HepG2 (cell line): ENCODE results near the gene ANK3. TPM values are rescaled to one million over a fixed set of nuclear protein-coding genes. Genes with fewer than 3 reads are reported as not detected.
A peak's percentile ranks its signal among the peaks of the same experiment; 100 is the strongest.

ENCODE experiments used
- CENPT ChIP-seq: sonication (generic); formaldehyde crosslinking; IDR thresholded peaks from 2 replicates; pipeline ENCODE4 v1.8.0; 2022; ENCODE audit warnings: low read depth, mild to moderate bottlenecking, moderate library complexity, missing genetic modification reagents
- CREB1 ChIP-seq, 2 experiments: fragments of 450-650 bp in 1 of 2; IDR thresholded peaks; 2 replicates each; pipeline ENCODE4 v1.6.1; 2016 to 2017; ENCODE audit warnings: control low read depth in 1 of 2, mild to moderate bottlenecking in 1 of 2, missing compliant biosample characterization in 1 of 2, missing genetic modification characterization in 1 of 2
- CREM ChIP-seq, 2 experiments: sonication (generic) in 1 of 2; formaldehyde crosslinking in 1 of 2; IDR thresholded peaks; 2 replicates each; pipeline versions ENCODE4 v1.4.0 to v1.6.1; 2016 to 2020; ENCODE audit warnings: antibody characterized with exemption in 1 of 2, mild to moderate bottlenecking in 1 of 2, missing genetic modification reagents in 1 of 2
- ESRRA ChIP-seq: sonication (generic); formaldehyde crosslinking; IDR thresholded peaks from 2 replicates; pipeline ENCODE4 v1.5.1; 2020; ENCODE audit warnings: mild to moderate bottlenecking, low read depth, missing genetic modification reagents
- ETV5 ChIP-seq: IDR thresholded peaks from 2 replicates; pipeline ENCODE4 v1.6.1; 2018; ENCODE audit warnings: missing biosample characterization, missing genetic modification reagents, inconsistent platforms, borderline replicate concordance
- EZH2 ChIP-seq: conservative IDR thresholded peaks from 2 replicates; pipeline ENCODE4 v1.6.1; 2012; ENCODE audit warnings: mild to moderate bottlenecking, low read depth, low read length, moderate library complexity
- FIP1L1 ChIP-seq: fragments of 200-400 bp; formaldehyde crosslinking; IDR thresholded peaks from 2 replicates; pipeline ENCODE4 v1.6.1; 2018; ENCODE audit warnings: low read depth, mild to moderate bottlenecking, low read length, moderate library complexity, borderline replicate concordance; ENCODE audit not compliant: insufficient read depth
- HDAC2 ChIP-seq: sonication (generic); formaldehyde crosslinking; IDR thresholded peaks from 2 replicates; pipeline ENCODE4 v1.4.0; 2020; ENCODE audit warnings: missing genetic modification reagents
- NR1H2 ChIP-seq: sonication (generic); formaldehyde crosslinking; IDR thresholded peaks from 2 replicates; pipeline ENCODE4 v1.8.1; 2022; ENCODE audit warnings: low read depth, missing genetic modification reagents, borderline replicate concordance
- RFX3 ChIP-seq: IDR thresholded peaks from 2 replicates; pipeline ENCODE4 v1.6.1; 2016; ENCODE audit warnings: missing biosample characterization, missing genetic modification reagents
- TAF1 ChIP-seq: sonication (generic); formaldehyde crosslinking; IDR thresholded peaks from 2 replicates; pipeline ENCODE4 v1.4.0; 2020; ENCODE audit warnings: missing genetic modification reagents
- ZMYM2 ChIP-seq: sonication (generic); formaldehyde crosslinking; IDR thresholded peaks from 2 replicates; pipeline ENCODE4 v1.8.0; 2022; ENCODE audit warnings: mild to moderate bottlenecking, missing genetic modification reagents
- ZMYM4 ChIP-seq: sonication (generic); formaldehyde crosslinking; IDR thresholded peaks from 2 replicates; pipeline ENCODE4 v1.8.1; 2023; ENCODE audit warnings: mild to moderate bottlenecking, missing genetic modification reagents
- ZNF24 ChIP-seq: fragments of 450-650 bp; IDR thresholded peaks from 2 replicates; pipeline ENCODE4 v1.6.1; 2017; ENCODE audit warnings: antibody characterized with exemption, mild to moderate bottlenecking
- ZNF382 ChIP-seq: sonication (generic); formaldehyde crosslinking; IDR thresholded peaks from 2 replicates; pipeline ENCODE4 v1.5.0; 2020; ENCODE audit warnings: missing genetic modification reagents, mild to moderate bottlenecking, borderline replicate concordance
- ZNF550 ChIP-seq: sonication (generic); formaldehyde crosslinking; IDR thresholded peaks from 2 replicates; pipeline ENCODE4 v1.4.0; 2020; ENCODE audit warnings: mild to moderate bottlenecking, missing genetic modification reagents, borderline replicate concordance
- ZNF670 ChIP-seq: sonication (generic); formaldehyde crosslinking; IDR thresholded peaks from 2 replicates; pipeline ENCODE4 v1.8.0; 2022; ENCODE audit warnings: mild to moderate bottlenecking, missing genetic modification reagents, borderline replicate concordance
- ZNF7 ChIP-seq: IDR thresholded peaks from 2 replicates; pipeline ENCODE4 v1.6.1; 2016; ENCODE audit warnings: missing biosample characterization, missing genetic modification reagents
- ZNF781 ChIP-seq: sonication (generic); formaldehyde crosslinking; IDR thresholded peaks from 2 replicates; pipeline ENCODE4 v1.5.1; 2020; ENCODE audit warnings: borderline replicate concordance, mild to moderate bottlenecking, missing genetic modification reagents; ENCODE audit errors: not compliant biosample characterization
- ZSCAN29 ChIP-seq: sonication (generic); formaldehyde crosslinking; conservative IDR thresholded peaks from 2 replicates; pipeline ENCODE4 v1.4.0; 2020; ENCODE audit warnings: mild to moderate bottlenecking, missing genetic modification reagents
- polyA plus RNA-seq, 8 experiments: library from polyadenylated mRNA; depleted of rRNA in 3 of 8; stranded (reverse) in 7 of 8; unstranded in 1 of 8; fragments of >200 nt; fragmentation: Illumina TruSeq in 4 of 8; extraction: Trizol in 4 of 8; gene quantifications; 2 replicates each; pipeline versions ENCODE4 v1.2.1 to v1.2.3, GENCODE V29; 2011 to 2016; ENCODE audit warnings: low read depth in 4 of 8, missing spikeins in 1 of 8, mixed read lengths in 1 of 8; ENCODE audit not compliant: insufficient read depth in 1 of 8
- total RNA-seq, 5 experiments: library from RNA; depleted of rRNA; stranded (reverse); fragments of >200 nt; fragmentation: Illumina TruSeq; extraction: Trizol; gene quantifications; 2 replicates each; pipeline ENCODE4 v1.2.3, GENCODE V29; 2016; ENCODE audit warnings: low read depth in 1 of 5
- TF ChIP-seq, protein P1 (sequence below), 2 experiments: sonication (generic) in 1 of 2; formaldehyde crosslinking in 1 of 2; IDR thresholded peaks; 2 replicates each; pipeline versions ENCODE4 v1.4.0 to v1.6.1; 2016 to 2020; ENCODE audit warnings: borderline replicate concordance in 1 of 2, low read depth in 1 of 2, mild to moderate bottlenecking in 1 of 2, missing genetic modification reagents in 1 of 2
- TF ChIP-seq, protein P2 (sequence below): sonication (generic); formaldehyde crosslinking; IDR thresholded peaks from 2 replicates; pipeline ENCODE4 v1.4.0; 2020; ENCODE audit warnings: mild to moderate bottlenecking, missing genetic modification reagents
- TF ChIP-seq, protein P3 (sequence below): conservative IDR thresholded peaks from 2 replicates; pipeline ENCODE4 v1.6.1; 2018; ENCODE audit warnings: missing genetic modification reagents

Gene ANK3
- total and polyA plus RNA-seq, 2 of the 13 experiments (the other 11 are each of a cell fraction or from before 2014, with no cell fraction given), result not detected

DNA sequence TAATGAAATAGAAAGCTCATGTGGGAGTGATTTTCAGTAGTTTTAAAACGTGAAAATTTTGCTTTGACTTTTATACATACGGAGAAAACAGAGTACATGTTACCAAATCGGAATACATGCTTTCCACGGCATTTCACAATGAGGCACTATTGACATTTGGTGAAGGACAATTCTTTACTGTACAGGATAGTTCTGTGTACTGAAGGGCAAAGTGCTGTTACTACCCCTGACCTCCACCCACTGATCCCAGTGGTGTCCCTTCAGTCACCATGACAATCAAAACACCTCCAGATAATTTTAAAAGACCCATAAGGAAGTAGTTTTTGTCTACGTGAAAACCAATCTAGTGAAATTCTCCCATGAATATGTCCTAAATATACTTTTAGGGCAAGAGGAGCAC, 33.1 kb upstream of the ANK3 start (continued):
- TF ChIP-seq, protein P1, sequence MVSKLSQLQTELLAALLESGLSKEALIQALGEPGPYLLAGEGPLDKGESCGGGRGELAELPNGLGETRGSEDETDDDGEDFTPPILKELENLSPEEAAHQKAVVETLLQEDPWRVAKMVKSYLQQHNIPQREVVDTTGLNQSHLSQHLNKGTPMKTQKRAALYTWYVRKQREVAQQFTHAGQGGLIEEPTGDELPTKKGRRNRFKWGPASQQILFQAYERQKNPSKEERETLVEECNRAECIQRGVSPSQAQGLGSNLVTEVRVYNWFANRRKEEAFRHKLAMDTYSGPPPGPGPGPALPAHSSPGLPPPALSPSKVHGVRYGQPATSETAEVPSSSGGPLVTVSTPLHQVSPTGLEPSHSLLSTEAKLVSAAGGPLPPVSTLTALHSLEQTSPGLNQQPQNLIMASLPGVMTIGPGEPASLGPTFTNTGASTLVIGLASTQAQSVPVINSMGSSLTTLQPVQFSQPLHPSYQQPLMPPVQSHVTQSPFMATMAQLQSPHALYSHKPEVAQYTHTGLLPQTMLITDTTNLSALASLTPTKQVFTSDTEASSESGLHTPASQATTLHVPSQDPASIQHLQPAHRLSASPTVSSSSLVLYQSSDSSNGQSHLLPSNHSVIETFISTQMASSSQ (IDR thresholded peaks at IDR 0.05; ENCODE audit: low read depth), result peak; percentile 41; the same call in 1 of the 2 replicates
- TF ChIP-seq, protein P1 (CRISPR knock-in tag; IDR thresholded peaks at IDR 0.05; ENCODE audit: borderline replicate concordance), result no peak
- TF ChIP-seq EZH2, result no peak
- TF ChIP-seq ZMYM2, result peak; percentile 58; the same call in 1 of the 2 replicates
- no peak for TF ChIP-seq NR1H2 (CRISPR knock-in tag)
- peak; percentile 79 for TF ChIP-seq ZMYM4 (CRISPR knock-in tag)
- peak; percentile 64 for TF ChIP-seq RFX3
- TF ChIP-seq FIP1L1, result no peak
- peak; percentile 68; the same call in 1 of the 2 replicates for TF ChIP-seq ZNF24
- no peak for TF ChIP-seq ZNF550 (CRISPR knock-in tag)
- TF ChIP-seq HDAC2, result peak; percentile 70; the same call in 1 of the 2 replicates
- TF ChIP-seq, protein P2, sequence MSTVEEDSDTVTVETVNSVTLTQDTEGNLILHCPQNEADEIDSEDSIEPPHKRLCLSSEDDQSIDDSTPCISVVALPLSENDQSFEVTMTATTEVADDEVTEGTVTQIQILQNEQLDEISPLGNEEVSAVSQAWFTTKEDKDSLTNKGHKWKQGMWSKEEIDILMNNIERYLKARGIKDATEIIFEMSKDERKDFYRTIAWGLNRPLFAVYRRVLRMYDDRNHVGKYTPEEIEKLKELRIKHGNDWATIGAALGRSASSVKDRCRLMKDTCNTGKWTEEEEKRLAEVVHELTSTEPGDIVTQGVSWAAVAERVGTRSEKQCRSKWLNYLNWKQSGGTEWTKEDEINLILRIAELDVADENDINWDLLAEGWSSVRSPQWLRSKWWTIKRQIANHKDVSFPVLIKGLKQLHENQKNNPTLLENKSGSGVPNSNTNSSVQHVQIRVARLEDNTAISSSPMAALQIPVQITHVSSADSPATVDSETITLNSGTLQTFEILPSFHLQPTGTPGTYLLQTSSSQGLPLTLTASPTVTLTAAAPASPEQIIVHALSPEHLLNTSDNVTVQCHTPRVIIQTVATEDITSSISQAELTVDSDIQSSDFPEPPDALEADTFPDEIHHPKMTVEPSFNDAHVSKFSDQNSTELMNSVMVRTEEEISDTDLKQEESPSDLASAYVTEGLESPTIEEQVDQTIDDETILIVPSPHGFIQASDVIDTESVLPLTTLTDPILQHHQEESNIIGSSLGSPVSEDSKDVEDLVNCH (CRISPR knock-in tag), result no peak
- TF ChIP-seq ETV5 (CRISPR knock-in tag), result peak; percentile 45; the same call in 1 of the 2 replicates
- no peak for TF ChIP-seq ZNF382
- no peak for TF ChIP-seq CENPT (CRISPR knock-in tag)
- TF ChIP-seq TAF1, result no peak
- no peak for TF ChIP-seq ZNF7 (CRISPR knock-in tag)
- TF ChIP-seq ZSCAN29 (CRISPR knock-in tag), result no peak
- no peak for TF ChIP-seq ZNF670 (CRISPR knock-in tag)
- no peak for TF ChIP-seq CREB1 (IDR thresholded peaks at IDR 0.05)
- TF ChIP-seq CREB1 (CRISPR knock-in tag; IDR thresholded peaks at IDR 0.05), result peak; percentile 40
- peak; percentile 94 for TF ChIP-seq ESRRA (CRISPR knock-in tag)
- no peak for TF ChIP-seq ZNF781 (CRISPR knock-in tag)
- TF ChIP-seq CREM (IDR thresholded peaks at IDR 0.05), result peak; percentile 42; the same call in 1 of the 2 replicates
- no peak for TF ChIP-seq CREM (CRISPR knock-in tag; IDR thresholded peaks at IDR 0.05)
- TF ChIP-seq, protein P3, sequence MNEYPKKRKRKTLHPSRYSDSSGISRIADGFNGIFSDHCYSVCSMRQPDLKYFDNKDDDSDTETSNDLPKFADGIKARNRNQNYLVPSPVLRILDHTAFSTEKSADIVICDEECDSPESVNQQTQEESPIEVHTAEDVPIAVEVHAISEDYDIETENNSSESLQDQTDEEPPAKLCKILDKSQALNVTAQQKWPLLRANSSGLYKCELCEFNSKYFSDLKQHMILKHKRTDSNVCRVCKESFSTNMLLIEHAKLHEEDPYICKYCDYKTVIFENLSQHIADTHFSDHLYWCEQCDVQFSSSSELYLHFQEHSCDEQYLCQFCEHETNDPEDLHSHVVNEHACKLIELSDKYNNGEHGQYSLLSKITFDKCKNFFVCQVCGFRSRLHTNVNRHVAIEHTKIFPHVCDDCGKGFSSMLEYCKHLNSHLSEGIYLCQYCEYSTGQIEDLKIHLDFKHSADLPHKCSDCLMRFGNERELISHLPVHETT, result no peak
